HepG2 (cell line): Measurements from ENCODE around the gene YIPF3. TPM values are rescaled to one million over a fixed set of nuclear protein-coding genes. Genes with fewer than 3 reads are reported as not detected.
A peak's percentile ranks its signal among the peaks of the same experiment; 100 is the strongest.

Source experiments
- AHDC1 ChIP-seq: sonication (generic); formaldehyde crosslinking; IDR thresholded peaks from 2 replicates; pipeline ENCODE4 v1.5.1; 2020; ENCODE audit warnings: mild to moderate bottlenecking, missing genetic modification reagents, borderline replicate concordance
- CHCHD3 ChIP-seq: sonication (generic); formaldehyde crosslinking; IDR thresholded peaks from 2 replicates; pipeline ENCODE4 v1.8.0; 2022; ENCODE audit warnings: mild to moderate bottlenecking, missing genetic modification reagents, moderate library complexity
- DBP ChIP-seq: sonication (generic); formaldehyde crosslinking; IDR thresholded peaks from 2 replicates; pipeline ENCODE4 v1.4.0; 2020; ENCODE audit warnings: missing genetic modification reagents; ENCODE audit errors: not compliant biosample characterization
- EHMT2 ChIP-seq: fragments of 200-600 bp; sonication (generic); IDR thresholded peaks from 2 replicates; pipeline ENCODE4 v1.7.0; 2017; ENCODE audit warnings: antibody characterized with exemption, low read depth, low read length, borderline replicate concordance
- HBP1 ChIP-seq: IDR thresholded peaks from 2 replicates; pipeline ENCODE4 v1.6.1; 2016; ENCODE audit warnings: low read depth, control low read depth
- HNF4G ChIP-seq, 2 experiments: sonication (generic) in 1 of 2; formaldehyde crosslinking in 1 of 2; IDR thresholded peaks; 2 replicates each; pipeline versions ENCODE4 v1.4.0 to v1.6.1; 2011 to 2020; ENCODE audit warnings: borderline replicate concordance in 2 of 2, low read depth in 2 of 2, mild to moderate bottlenecking in 2 of 2, low read length in 1 of 2, missing genetic modification reagents in 1 of 2, moderate library complexity in 1 of 2
- MED1 ChIP-seq: sonication (generic); formaldehyde crosslinking; IDR thresholded peaks from 2 replicates; pipeline ENCODE4 v1.4.0; 2020; ENCODE audit warnings: missing genetic modification reagents
- PRDM10 ChIP-seq: sonication (generic); formaldehyde crosslinking; IDR thresholded peaks from 2 replicates; pipeline ENCODE4 v1.4.0; 2020; ENCODE audit warnings: low read depth, missing genetic modification reagents
- ZBTB8A ChIP-seq: sonication (generic); formaldehyde crosslinking; IDR thresholded peaks from 2 replicates; pipeline ENCODE4 v1.4.0; 2020; ENCODE audit warnings: mild to moderate bottlenecking, low read depth, missing genetic modification reagents, borderline replicate concordance
- ZFP41 ChIP-seq: sonication (generic); formaldehyde crosslinking; IDR thresholded peaks from 2 replicates; pipeline ENCODE4 v1.4.0; 2020; ENCODE audit warnings: mild to moderate bottlenecking, missing genetic modification reagents, borderline replicate concordance
- ZNF10 ChIP-seq: sonication (generic); formaldehyde crosslinking; IDR thresholded peaks from 2 replicates; pipeline ENCODE4 v1.4.0; 2020; ENCODE audit warnings: mild to moderate bottlenecking, low read depth, missing genetic modification reagents, borderline replicate concordance
- ZNF292 ChIP-seq: sonication (generic); formaldehyde crosslinking; IDR thresholded peaks from 2 replicates; pipeline ENCODE4 v1.8.1; 2022; ENCODE audit warnings: mild to moderate bottlenecking, low read depth, missing genetic modification reagents, borderline replicate concordance
- polyA plus RNA-seq, 8 experiments: library from polyadenylated mRNA; depleted of rRNA in 3 of 8; stranded (reverse) in 7 of 8; unstranded in 1 of 8; fragments of >200 nt; fragmentation: Illumina TruSeq in 4 of 8; extraction: Trizol in 4 of 8; gene quantifications; 2 replicates each; pipeline versions ENCODE4 v1.2.1 to v1.2.3, GENCODE V29; 2011 to 2016; ENCODE audit warnings: low read depth in 4 of 8, missing spikeins in 1 of 8, mixed read lengths in 1 of 8; ENCODE audit not compliant: insufficient read depth in 1 of 8
- total RNA-seq, 5 experiments: library from RNA; depleted of rRNA; stranded (reverse); fragments of >200 nt; fragmentation: Illumina TruSeq; extraction: Trizol; gene quantifications; 2 replicates each; pipeline ENCODE4 v1.2.3, GENCODE V29; 2016; ENCODE audit warnings: low read depth in 1 of 5

The YIPF3 gene
- total and polyA plus RNA-seq, 2 of the 13 experiments (the other 11 are each of a cell fraction or from before 2014, with no cell fraction given): 107 to 206 TPM

GRCh38 chr6:43506667-43507471 is 9.9 kb downstream of the YIPF3 start (continued):
- 0 out of 2 replicates have a peak, but pooled peaks have one; percentile 15 for TF ChIP-seq AHDC1 (CRISPR knock-in tag)
- no peak for TF ChIP-seq HNF4G (IDR thresholded peaks at IDR 0.05; ENCODE audit: borderline replicate concordance, low read depth, low read length)
- no peak for TF ChIP-seq HNF4G (CRISPR knock-in tag; IDR thresholded peaks at IDR 0.05; ENCODE audit: borderline replicate concordance, low read depth)
- no peak for TF ChIP-seq ZBTB8A (CRISPR knock-in tag)
- no peak for TF ChIP-seq ZNF292 (CRISPR knock-in tag)
- no peak for TF ChIP-seq PRDM10 (CRISPR knock-in tag)
- TF ChIP-seq ZNF10: no peak
- TF ChIP-seq HBP1: 0 out of 2 replicates have a peak, but pooled peaks have one; percentile 62
- TF ChIP-seq ZFP41: 0 out of 2 replicates have a peak, but pooled peaks have one; percentile 43
- TF ChIP-seq DBP (CRISPR knock-in tag): no peak
- TF ChIP-seq MED1: no peak; the same call in 1 of the 2 replicates
- TF ChIP-seq EHMT2: no peak
- TF ChIP-seq CHCHD3: no peak
